Stimulated activated CD4-positive, alpha-beta T cell treated with anti-CD3 and anti-CD28 coated beads, TNF-alpha, amount 100 ng/mL, for 1 hour (primary cell): ENCODE measurements around the gene CBX5.
"Not testable (repeated sequence)": the region's sequence is repeated elsewhere in the genome, so short reads cannot be mapped to it uniquely, and the experiment has no call there.

Experiments
- DNase-seq, 3 donors: peaks; one replicate each; pipeline ENCODE4 v3.0.0-alpha.2; 2020; ENCODE audit warnings: low read depth in 3 of 3, low spot score in 1 of 3

Gene CBX5

DNA sequence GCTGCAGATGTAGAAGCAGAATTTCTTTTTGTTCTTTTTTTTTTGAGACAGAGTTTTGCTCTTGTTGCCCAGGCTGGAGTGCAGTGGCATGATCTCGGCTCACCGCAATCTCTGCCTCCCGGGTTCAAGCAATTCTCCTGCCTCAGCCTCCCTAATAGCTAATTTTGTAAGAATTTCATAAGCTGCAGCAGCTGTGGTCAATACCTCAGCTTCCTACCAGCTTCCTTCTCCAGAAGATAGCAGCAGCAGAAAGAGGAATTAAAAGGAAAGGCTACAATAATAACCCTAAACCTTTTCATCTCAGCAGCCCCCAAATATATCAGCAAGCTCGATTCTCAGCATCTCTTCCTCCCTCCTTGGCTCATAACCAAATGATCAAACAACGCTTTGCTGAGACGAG, 52.0 kb downstream of the CBX5 start:
- not testable (repeated sequence) for DNase-seq

DNA sequence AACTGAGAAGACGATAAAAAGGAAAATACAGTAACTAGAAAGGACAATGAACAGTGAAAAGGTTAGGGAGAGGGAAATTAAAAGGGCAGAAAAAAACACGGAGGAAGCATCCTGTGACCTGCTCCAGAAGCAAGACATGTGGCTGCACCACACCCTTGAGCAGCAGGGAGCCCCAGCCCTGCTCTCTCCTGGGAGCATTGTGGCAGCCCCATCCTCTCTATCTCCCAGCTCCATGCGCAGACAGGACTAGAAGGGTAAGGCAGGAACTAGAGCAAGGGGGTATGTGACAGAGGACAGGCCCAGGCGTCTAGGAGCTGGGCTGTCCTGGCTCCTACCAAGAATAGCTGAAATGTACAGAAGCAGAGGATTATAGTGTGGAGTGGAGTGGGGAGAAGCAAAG, 52.5 kb downstream of the CBX5 start:
- no peak for DNase-seq

DNA sequence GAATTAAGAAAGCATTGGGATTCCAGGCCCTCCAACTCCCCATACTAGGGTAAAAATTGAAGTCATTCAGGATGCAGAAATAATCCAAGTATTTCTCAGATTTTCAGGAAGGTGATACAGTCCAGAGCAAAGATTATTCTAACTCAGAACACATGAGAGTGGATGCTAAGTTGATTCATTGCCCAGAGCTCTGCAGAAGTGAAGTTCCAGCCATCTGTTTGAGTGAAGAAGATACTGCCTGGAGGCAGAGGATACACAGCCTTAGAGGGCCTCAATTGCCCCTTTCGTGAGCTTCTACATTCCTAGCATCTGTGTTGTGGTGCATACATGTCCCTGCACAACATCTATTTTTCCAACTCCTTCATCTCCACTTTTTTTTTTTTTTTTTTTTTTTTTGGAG, 54.3 kb downstream of the CBX5 start:
- DNase-seq: no peak

DNA sequence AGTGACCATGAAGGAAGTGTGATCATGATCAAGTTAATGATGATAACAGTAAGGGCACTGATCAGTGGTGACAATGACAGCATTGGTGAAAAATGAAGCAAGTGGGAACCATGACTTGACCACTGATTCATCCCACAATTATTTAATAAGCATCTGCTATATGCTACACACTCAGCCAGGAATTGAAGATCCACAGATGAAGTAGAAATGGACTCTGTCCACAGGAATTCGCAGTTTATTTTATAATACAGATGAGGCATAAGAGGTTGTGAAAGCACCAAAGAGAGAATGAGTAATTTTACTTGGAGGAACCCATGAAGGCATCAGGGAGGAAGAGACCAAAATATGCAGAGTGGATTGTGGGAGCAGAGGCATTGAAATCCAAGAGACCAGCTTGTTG, 57.3 kb downstream of the CBX5 start:
- no peak for DNase-seq

DNA sequence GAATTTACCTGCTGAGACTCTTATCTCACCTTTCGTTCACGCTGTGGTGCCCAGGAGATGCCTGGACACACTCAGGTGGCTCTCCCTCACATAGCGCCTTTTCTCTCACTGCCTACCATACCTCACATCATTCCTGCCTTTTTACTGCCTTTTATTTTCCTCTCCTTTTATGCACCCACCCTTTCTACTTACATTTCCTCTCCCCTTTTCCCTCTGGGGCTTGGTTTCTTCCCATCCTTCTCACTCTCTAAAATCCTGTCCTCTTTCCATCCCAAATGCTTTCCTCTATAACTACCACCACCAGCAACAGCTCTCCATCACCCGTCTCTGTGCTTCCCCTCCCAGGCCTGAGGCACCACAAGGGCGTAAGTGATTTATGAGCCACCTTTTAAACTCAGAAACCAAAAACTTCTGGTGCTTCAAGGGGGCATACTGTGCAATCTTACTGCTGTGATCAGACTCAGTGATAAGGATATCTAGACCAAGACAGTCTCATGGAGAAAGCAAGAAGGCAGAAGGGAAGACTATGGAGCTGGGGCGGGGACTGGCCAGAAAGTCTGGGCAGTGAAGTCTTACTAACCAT, 58.4 kb downstream of the CBX5 start:
- no peak for DNase-seq

DNA sequence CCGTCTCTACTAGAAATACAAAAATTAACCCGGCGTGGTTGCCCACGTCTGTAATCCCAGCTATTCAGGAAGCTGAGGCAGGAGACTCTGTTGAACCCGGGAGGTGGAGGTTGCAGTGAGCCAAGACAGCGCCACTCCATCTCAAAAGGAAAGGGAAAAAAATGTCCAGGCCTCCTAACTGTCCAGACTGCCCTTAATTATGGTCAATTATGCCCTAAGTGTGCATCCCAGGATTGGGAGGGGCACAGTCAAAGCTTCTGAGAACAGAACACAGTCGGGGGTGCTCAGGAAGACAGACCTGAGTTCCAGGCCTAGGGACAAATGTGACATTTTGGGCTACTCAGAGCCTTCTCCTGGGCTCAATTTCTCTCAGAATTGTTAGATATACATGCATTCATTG, 59.4 kb downstream of the CBX5 start:
- no peak for DNase-seq

DNA sequence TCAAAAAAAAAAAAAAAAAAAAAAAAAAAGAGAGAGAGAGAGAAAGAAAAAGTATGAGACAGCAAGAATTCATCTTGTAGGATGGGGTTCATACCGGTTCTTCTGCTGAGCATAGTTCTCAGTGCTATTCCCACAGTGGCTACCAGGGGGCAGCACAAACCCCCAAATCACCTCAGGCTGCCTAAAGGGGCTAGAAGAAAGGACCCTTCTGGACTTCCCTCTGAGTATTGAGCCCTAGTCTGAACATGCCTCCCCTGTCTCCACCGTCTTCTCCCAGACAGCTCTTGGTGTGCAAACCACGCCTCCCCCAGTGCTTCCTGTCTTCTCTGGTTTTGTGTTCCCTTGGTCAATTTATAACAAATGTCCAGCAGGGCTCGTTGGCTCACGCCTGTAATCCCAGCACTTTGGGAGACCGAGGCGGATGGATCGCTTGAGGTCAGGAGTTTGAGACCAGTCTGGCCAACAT, 59.8 kb downstream of the CBX5 start:
- peak in 2 of 3 donors; percentile 29 to 53 for DNase-seq

DNA sequence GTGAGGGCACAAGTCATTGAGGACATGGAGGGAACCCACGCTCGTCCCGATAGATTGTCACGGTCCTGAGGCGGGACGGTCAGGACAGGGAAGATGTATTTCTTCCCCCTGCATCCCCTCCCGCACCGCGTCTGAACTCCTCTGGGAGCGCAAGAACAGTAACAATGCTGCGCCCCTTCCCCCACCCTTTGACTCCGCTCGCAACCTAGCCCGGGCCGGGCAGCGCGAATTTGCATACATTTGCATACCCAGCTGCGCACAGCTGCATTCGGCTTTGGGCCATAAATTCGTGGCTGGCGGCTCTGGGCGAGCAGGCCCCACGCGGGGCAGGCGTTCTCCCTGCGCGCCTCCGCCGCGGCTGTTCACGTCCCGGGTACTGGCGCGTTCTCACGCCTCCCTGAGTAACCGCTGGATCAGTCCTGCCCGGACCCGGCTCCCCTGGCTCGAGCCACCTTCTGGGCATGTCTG, 62.1 kb downstream of the CBX5 start:
- DNase-seq: no peak

DNA sequence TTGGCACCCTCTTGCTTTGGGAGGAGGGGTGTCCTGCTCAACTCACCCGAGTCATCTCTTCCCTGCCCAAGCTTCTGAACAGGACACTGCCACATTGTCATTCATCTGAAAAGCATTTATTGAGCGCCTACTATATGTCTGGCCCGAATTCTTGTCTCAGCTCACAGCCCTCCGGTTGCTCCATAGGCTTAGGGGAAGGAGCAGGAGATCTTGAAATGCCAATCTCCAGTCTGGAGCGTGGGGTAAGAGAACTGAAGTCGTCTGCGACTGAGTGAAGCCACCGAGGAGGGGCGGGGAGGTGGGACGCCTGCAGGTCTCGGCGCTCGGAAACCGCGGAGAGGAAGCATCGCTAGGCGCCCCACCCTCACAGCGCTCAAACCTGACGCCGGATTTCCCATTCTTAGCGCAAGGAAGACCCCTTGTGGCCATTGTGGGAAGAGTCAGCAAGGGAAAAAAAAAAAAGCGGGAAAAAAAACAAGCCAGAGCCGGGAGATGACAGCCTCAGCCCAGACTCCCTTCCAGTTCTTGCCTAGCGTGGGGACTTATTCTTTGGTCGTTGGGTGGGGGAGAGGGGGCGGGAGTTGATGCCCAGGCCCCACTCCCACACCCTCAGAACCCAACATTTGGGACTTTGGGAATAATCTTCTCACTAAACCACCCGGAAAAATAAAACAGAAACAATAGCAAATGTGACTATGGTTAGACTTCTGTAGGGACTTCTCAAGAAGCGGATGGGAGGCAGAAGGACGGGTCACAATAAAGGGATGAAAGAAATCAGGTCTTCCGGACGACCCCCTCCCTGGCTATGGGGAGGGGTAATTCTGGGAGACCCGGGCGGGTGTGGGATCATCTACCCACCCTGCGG, 62.9 kb downstream of the CBX5 start:
- peak; percentile 35 to 64 (median 46) for DNase-seq

DNA sequence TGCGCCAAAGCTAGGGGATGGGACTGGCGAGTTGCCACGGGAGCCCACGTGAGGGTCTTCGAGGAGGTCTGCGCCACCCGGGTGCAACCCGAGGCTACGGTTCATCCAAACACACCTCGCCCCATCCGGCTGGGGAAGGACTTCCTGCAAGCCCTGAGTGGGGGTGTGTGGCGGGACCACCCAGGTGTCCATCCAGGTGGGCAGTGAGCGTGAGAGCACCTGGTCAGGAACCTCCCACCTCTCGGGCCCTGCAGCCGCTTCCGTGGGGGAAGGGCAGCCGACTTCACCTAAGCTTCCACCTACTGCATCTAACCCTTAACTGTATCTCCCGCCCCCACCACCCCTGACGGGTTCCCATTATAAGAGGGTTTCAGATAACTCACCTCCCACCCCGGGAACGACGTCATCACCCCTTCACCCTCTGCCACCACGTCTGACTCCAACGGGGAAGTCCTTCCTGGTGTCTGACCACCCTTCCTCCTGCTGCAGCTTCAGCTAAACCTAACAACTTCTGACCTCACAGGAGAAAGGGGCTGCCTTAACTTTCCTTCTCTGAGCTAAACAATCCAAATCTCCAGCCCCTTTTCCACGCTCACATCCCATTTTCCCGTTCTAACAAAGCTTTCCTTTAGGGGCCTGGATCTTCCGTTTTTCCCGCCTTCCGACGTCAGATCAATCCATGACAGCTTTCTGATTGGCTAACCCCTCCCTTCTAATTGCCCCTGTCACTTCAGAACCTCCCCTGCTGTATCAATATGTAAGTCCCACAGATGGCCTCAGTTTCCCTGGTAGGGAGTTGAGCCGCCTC, 63.7 kb downstream of the CBX5 start:
- no peak for DNase-seq

DNA sequence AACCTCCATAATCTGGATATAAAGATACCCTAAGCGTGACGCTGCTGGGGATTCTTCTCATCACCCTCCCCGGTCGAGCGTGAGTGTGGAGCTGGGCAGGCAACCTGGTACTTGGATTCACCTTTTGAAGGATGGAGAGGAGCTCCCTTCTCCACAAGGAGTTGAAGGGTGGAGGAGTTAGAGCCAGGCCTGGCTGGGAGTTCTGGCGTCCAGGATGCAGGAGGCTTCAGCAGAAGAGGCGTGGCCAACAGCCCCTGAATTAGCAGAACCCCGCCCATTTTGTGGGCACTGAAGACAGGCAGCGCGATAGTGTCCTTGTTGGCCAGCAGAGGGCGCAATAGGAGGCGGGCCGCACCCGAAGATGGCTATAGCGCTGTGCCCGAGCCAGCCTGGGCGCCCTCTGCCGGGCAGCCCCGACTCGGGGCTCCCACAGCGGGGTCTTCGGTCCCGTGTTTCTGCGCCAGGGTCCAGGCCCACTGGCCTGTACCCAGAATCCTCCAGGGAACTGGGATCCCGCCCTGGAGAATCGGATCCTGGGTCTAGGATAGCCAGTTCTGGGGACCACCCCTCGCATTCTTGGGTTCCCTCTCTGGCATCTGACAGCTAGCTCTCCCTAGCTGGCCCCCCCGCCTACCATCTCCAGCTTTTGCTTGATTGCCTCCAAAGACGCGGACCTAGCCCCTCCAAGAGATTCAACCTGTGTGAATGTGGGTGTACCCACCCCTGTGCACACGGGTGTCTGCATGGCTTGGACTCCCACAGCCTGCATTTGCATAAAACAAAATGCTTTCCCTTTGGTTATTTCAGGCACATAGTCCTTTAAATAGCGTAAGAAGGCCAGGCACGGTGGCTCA, 65.1 kb downstream of the CBX5 start:
- peak; percentile 76 to 83 (median 76) for DNase-seq

DNA sequence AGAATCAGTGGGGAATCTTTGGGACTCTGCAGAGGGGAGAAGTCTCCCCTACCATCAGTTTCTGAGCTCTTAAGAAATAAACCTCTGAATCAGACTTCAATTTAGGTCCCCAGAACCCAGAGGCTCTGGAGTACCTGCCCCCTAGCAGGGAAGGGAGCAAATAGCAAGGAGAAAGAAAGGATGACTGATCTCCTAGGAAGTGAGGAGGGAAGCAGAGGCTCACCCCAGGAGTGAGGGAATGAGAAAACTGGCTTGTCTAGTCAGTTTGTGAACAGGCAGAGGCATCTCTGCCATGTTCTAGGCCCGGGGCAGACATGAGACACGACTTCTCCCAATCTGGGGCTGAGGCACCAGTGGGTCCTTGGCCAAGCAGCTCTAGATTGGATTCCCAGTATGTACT, 66.8 kb downstream of the CBX5 start:
- DNase-seq: no peak

DNA sequence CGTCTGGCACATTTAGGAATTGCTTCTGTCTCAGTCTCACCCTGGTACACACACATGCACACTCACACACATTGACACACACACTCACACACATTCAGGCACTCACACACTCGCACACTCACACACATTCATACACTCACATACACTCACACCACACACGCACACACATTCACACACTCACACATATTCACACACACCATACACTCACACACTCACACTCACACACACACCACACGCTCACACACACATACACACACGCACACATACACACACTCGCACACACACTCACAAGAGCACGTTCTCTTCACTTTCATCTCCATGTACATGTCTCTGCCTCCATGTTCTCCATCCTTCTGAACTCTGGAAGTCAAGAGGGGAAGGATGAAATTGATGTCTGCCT, 68.0 kb downstream of the CBX5 start:
- no peak for DNase-seq

DNA sequence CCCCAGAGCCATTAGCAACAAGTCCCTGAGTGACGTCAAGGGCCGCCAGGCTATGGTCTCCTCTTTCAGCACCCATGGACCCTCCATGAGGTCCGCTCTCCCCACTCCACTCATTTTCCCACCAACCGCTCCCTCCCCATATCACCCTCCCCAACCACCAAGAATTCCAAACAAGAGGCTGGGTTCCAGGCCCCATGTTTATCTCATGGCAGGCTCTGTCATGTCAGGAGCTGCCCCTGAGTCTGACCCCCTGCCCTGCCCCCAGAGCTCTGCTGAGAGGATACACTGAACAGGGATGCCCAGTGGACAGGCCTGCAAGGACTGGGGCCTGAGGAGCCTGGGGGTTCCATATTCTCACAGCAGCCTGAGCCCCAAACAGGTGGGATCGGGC, 69.5 kb downstream of the CBX5 start:
- no peak for DNase-seq

DNA sequence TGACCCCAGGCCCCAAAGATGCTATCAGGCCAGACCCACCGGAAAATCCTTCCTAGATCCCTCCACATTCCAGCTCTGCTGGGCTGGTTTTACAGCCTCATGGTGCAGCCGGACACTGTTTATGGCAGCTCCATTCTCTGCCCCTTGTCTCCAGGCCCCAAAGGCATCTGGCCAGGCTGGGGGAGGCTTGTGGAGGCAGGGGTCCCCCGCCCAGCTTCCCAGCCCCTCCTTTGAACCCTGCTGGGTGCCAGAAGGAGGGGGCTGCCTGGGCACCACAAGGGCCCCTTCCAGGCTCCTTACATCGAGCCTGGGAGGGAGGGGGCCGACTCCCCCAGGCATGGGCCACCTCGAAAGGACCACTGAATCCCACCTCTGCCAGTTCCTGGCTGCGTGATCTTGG, 71.3 kb downstream of the CBX5 start:
- no peak for DNase-seq

DNA sequence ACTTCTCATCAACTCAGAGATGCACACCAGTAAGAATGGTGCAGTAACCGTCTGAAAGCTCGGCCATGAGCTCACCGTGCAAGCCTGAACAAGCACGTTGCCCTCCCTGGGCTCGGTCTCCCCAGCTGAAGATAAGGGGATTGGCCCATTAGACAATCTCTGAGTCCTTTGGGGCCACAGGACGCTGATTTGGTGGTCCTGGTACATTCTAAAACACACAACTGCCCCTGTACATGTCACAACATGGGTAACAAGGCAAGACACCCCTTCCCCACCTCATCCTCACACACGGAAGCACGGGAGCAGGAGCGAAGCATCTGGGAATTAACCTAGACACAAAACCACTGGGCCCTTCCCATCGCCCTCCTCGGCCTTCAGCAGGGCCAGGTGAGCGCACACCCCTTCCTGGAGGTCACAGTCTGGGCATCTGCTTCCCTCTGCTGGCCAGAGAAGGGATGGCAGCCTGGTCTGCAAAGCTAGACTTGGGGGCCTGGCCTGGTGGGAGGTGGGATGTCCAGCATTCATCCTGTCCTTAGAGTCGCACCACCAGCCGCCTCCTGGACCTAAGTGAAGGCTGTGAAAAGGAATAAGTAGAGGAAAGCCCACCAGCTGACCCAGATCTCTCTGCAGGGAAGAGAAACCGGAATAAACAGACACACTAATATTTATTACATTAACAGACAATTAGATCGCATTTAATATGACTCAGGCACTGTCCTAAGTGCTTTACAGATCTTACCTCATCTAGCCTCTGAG, 72.2 kb downstream of the CBX5 start:
- peak in 2 of 3 donors; percentile 49 to 72 for DNase-seq

DNA sequence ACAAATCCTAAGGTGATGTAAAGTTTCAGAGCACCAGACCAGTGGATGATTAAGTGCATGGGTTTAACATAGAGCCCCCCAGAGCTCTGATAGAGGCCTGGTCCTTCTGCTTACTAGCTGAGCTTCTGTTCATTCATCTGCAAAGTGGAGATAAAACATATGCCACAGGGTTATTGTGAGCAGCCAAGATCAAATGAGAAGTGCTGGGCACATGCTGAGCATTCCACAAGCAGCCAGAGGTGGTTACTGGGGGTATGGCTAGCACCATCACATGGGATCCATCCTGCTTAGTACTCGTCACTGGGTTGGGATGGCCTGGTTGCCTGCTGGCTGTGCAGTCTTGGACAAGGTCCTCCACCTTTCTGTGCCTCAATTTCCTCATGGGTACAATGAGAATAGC, 73.1 kb downstream of the CBX5 start:
- DNase-seq: no peak

DNA sequence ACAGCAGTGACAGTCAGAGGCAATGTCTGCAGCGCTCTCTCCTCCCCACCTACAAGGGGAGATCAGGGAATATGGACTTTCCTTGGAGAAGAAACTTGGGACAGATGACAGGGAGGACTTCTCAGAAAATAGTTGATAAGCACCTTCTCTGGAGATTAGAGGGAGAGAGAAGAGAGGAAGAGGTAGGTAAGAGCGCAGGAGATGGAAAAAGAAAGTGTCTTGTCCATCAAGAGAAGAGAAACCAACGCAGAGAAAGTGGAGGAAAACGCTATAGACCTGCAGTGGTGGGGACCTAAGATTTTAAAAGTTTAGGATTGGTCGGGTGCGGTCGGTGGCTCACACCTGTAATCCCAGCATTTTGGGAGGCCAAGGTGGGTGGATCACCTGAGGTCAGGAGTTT, 75.6 kb downstream of the CBX5 start:
- DNase-seq: no peak

DNA sequence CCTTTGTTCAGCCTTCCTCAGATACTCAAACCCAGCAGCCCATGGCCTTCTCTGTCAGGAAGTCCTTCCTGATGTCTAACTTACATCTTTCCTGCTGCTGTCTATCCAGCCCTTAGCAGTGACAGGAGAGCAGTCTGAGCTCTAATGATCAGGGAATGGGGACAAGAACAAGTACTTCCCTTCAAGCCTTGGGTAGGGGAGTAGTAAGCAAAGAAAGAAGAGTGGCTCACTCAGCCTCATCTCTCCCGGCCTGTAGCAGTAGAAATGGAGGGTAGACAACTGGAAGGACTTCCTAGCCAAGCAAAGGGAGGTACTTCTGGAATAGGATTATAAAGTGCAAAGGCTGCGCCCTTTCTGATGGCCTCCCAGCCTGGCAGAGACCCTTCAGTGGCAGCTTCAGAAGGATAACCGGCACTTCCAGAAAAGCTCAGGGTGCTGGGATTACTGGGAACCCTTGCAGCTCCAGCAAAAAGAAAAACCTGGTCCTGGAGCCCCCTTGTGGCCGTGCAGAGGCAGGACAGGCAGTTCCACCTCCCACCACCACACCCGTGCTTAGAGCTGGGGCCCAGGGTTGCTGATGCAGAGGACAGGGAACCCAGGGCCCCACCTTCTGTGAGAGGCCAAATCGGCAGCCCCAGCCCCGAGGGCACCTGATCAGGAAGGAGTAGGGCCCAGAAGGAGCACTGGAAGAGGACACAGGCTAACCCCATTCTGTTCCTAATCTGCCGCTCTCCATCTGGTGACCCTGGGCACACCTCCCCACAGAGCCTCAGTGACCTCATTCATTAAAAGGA, 78.7 kb downstream of the CBX5 start:
- DNase-seq: peak in 2 of 3 donors; percentile 22 to 51
